GM12878 (cell line): ENCODE data around the gene PLEK2. TPM values are rescaled to one million over a fixed set of nuclear protein-coding genes. Genes with fewer than 3 reads are reported as not detected.

Source experiments
- ATAC-seq: fragments of 200-7000 bp; cut with Tn5 transposase; 3 replicates; pipeline ENCODE4 v1.9.1; 2020; ENCODE audit warnings: mild to moderate bottlenecking, moderate library complexity
- BruUV-seq: library from RNA; stranded (reverse); fragments of 400-500 nt; replicated peaks from 2 replicates; lab custom pipeline; 2021; lab: Mats Ljungman, UMichigan
- CTCF ChIA-PET: fragments of 300-600 bp; sonication (Branson Sonifier 250); formaldehyde crosslinking; extraction: SDS; loops from one replicate; lab custom pipeline; 2021; ENCODE audit warnings: inconsistent platforms; lab: Yijun Ruan, JAX
- POLR2A ChIA-PET: fragments of 350-600 bp; formaldehyde crosslinking; extraction: SDS; loops from one replicate; lab custom pipeline; 2021; ENCODE audit warnings: inconsistent platforms; lab: Charles Lee
- RAD21 ChIA-PET: fragments of 300-600 bp; sonication (Branson Sonifier 250); formaldehyde crosslinking; loops from one replicate; lab custom pipeline; 2023; ENCODE audit warnings: antibody characterized with exemption; ENCODE audit not compliant: unreplicated experiment; lab: Charles Lee
- SMC1A ChIA-PET: fragments of 300-600 bp; sonication (Branson Sonifier 250); formaldehyde crosslinking; loops from one replicate; lab custom pipeline; 2023; ENCODE audit not compliant: unreplicated experiment, uncharacterized antibody; lab: Charles Lee
- DNase-seq: peaks from one replicate; pipeline ENCODE4 v3.0.0-alpha.2; 2011; ENCODE audit warnings: low read depth, low spot score
- FAIRE-seq: peaks from 3 replicates; lab custom pipeline; 2011; peaks lifted over from hg19 to GRCh38; lab: Jason Lieb, UNC
- H2AFZ ChIP-seq: 2 replicates; pipeline ENCODE4 v1.6.0; 2011; ENCODE audit warnings: low read depth, low read length, control low read depth; ENCODE audit not compliant: control insufficient read depth
- H3K27ac ChIP-seq: 2 replicates; pipeline ENCODE4 v1.5.1; 2011; ENCODE audit warnings: control low read depth; ENCODE audit not compliant: control insufficient read depth, insufficient read depth
- H3K27me3 ChIP-seq, 2 experiments: replicated peaks in 1 of 2; 2 replicates each; pipeline versions ENCODE4 v1.6.0 to v1.6.1; 2011; ENCODE audit warnings: low read length in 1 of 2; ENCODE audit not compliant: control insufficient read depth in 2 of 2, insufficient read depth in 2 of 2
- H3K36me3 ChIP-seq, 2 experiments: 2 replicates each; pipeline ENCODE4 v1.5.1; 2011; ENCODE audit warnings: low read length in 1 of 2; ENCODE audit not compliant: control insufficient read depth in 2 of 2, insufficient read depth in 2 of 2
- H3K4me1 ChIP-seq: 2 replicates; pipeline ENCODE4 v1.6.1; 2011; ENCODE audit warnings: mild to moderate bottlenecking, low read length, moderate library complexity, mixed read lengths; ENCODE audit not compliant: control insufficient read depth, insufficient read depth
- H3K4me2 ChIP-seq: 2 replicates; pipeline ENCODE4 v1.6.0; 2011; ENCODE audit warnings: control low read depth; ENCODE audit not compliant: control insufficient read depth, insufficient read depth
- H3K4me3 ChIP-seq: fragments of 200-600 bp; sonication (generic); 2 replicates; pipeline ENCODE4 v1.5.1; 2016
- H3K79me2 ChIP-seq: 2 replicates; pipeline ENCODE4 v1.6.0; 2011; ENCODE audit warnings: low read length; ENCODE audit not compliant: control insufficient read depth, insufficient read depth
- H3K9ac ChIP-seq: 2 replicates; pipeline ENCODE4 v1.8.0; 2011; ENCODE audit warnings: low read length, control low read depth, mixed read lengths; ENCODE audit not compliant: control insufficient read depth, insufficient read depth
- H3K9me3 ChIP-seq: replicated peaks from 3 replicates; pipeline ENCODE4 v1.5.1; 2011; ENCODE audit warnings: mild to moderate bottlenecking, low read length; ENCODE audit not compliant: control insufficient read depth, insufficient read depth
- H4K20me1 ChIP-seq: 2 replicates; pipeline ENCODE4 v1.6.0; 2011; ENCODE audit not compliant: control insufficient read depth, insufficient read depth
- BMI1 ChIP-seq: fragments of 450-650 bp; IDR thresholded peaks from 2 replicates; pipeline ENCODE4 v1.6.1; 2016; ENCODE audit warnings: mild to moderate bottlenecking, moderate library complexity, borderline replicate concordance
- E2F4 ChIP-seq: IDR thresholded peaks from 2 replicates; pipeline ENCODE4 v1.6.1; 2012; ENCODE audit warnings: low read depth, low read length, improper control_type of control experiment
- HDAC6 ChIP-seq: fragments of 200-600 bp; sonication (generic); IDR thresholded peaks from one replicate; pipeline ENCODE4 v1.8.0; 2017; ENCODE audit warnings: antibody characterized with exemption; ENCODE audit not compliant: unreplicated experiment
- HSF1 ChIP-seq: fragments of 150-350 bp; IDR thresholded peaks from 2 replicates; pipeline ENCODE4 v1.6.1; 2014; ENCODE audit warnings: mild to moderate bottlenecking, low read depth, low read length
- KDM1A ChIP-seq: fragments of 200-600 bp; sonication (generic); IDR thresholded peaks from 2 replicates; pipeline ENCODE4 v1.6.1; 2016; ENCODE audit warnings: borderline replicate concordance
- KLF5 ChIP-seq: fragments of 450-650 bp; IDR thresholded peaks from 2 replicates; pipeline ENCODE4 v1.6.1; 2014; ENCODE audit warnings: mild to moderate bottlenecking; ENCODE audit not compliant: partially characterized antibody
- SIN3A ChIP-seq: IDR thresholded peaks from 2 replicates; pipeline ENCODE4 v1.6.1; 2012; ENCODE audit warnings: low read depth, low read length, improper control_type of control experiment
- SRF ChIP-seq, 2 experiments: IDR thresholded peaks; 2 replicates each; pipeline ENCODE4 v1.6.1; 2011; ENCODE audit warnings: low read depth in 2 of 2, low read length in 2 of 2, mild to moderate bottlenecking in 1 of 2, moderate library complexity in 1 of 2
- ZNF207 ChIP-seq: fragments of 450-650 bp; IDR thresholded peaks from 2 replicates; pipeline ENCODE4 v1.6.1; 2014; ENCODE audit warnings: antibody characterized with exemption, mild to moderate bottlenecking, borderline replicate concordance
- ZNF24 ChIP-seq: fragments of 450-650 bp; IDR thresholded peaks from 2 replicates; pipeline ENCODE4 v1.6.1; 2017; ENCODE audit warnings: antibody characterized with exemption, mild to moderate bottlenecking
- ZNF274 ChIP-seq: IDR thresholded peaks from one replicate; pipeline ENCODE4 v1.8.0; 2011; ENCODE audit not compliant: insufficient read length, insufficient read depth
- ZNF687 ChIP-seq: fragments of 450-650 bp; IDR thresholded peaks from 2 replicates; pipeline ENCODE4 v1.6.1; 2017; ENCODE audit warnings: mild to moderate bottlenecking, moderate library complexity
- WGBS: methylation state at CpG from one replicate; pipeline ENCODE4 v1.1.6; 2016; ENCODE audit warnings: low lambda C conversion rate; ENCODE audit not compliant: insufficient replicate concordance, insufficient coverage; ENCODE audit errors: missing lambda C conversion rate; 5-methylcytosine and 5-hydroxymethylcytosine counted together
- in situ Hi-C: fragments of 300-500 bp; cut with MboI; formaldehyde crosslinking; loops from 9 replicates; pipeline ENCODE4 v1.14.3; 2018; ENCODE audit warnings: mixed read lengths
- intact Hi-C: fragments of 100-400 bp; cut with micrococcal nuclease; formaldehyde crosslinking; loops from one replicate; pipeline ENCODE4 v1.14.2; 2022; ENCODE audit not compliant: unreplicated experiment
- polyA plus RNA-seq, 11 experiments: library from polyadenylated mRNA; depleted of rRNA in 4 of 11; unstranded in 6 of 11; stranded (reverse) in 5 of 11; fragments of >200 nt; fragmentation: Nextera tagmentation in 4 of 11; fragmentation: Illumina TruSeq in 1 of 11; extraction: Ambion mirVana in 4 of 11; extraction: Trizol in 1 of 11; gene quantifications; 1 replicate in 1 of 11; 2 replicates in 10 of 11; pipeline versions ENCODE4 v1.2.1 to v1.2.3, GENCODE V29; 2011 to 2016; ENCODE audit warnings: inconsistent platforms in 2 of 11, missing spikeins in 2 of 11, low read depth in 1 of 11
- total RNA-seq, 4 experiments: library from RNA; depleted of rRNA in 3 of 4; stranded (reverse); fragments of >200 nt in 3 of 4; fragmentation: Illumina TruSeq in 1 of 4; extraction: Trizol in 1 of 4; gene quantifications; 2 replicates each; pipeline versions ENCODE4 v1.2.1 to v1.2.3, GENCODE V29; 2013 to 2021

Gene PLEK2
- total and polyA plus RNA-seq, 10 of the 15 experiments (the other 5 are each of a cell fraction or from before 2014, with no cell fraction given): 0.08 to 0.20 TPM; not detected in 8

- ATAC-seq (no peak), FAIRE-seq (no peak), DNase-seq (no peak)
- H3K36me3 ChIP-seq: no peaks in the 10 kb centered on the region
- H3K79me2 ChIP-seq: no peaks in the 10 kb centered on the region
- no peak overlapping the region for H2AFZ ChIP-seq
- H3K27ac ChIP-seq: no peak overlapping the region
- intact Hi-C loops (no loop called here), in situ Hi-C loops (no loop called here)
- RAD21 ChIA-PET: no interaction called here
- WGBS: 64% methylated on average over 5 of the region's 5 CpGs
- no peak overlapping the region for H3K9ac ChIP-seq
- CTCF ChIA-PET: no interaction called here
- POLR2A ChIA-PET: no interaction called here
- no TSS peak for BruUV-seq
- SMC1A ChIA-PET: no interaction called here
- no peak overlapping the region for H3K4me3 ChIP-seq
- TF ChIP-seq E2F4: no peak
- TF ChIP-seq HSF1: no peak
- TF ChIP-seq ZNF687: no peak
- no peak for TF ChIP-seq HDAC6
- no peak for TF ChIP-seq SIN3A
- TF ChIP-seq KLF5: no peak
- no peak for TF ChIP-seq KDM1A
- no peak for TF ChIP-seq ZNF274
- no peak for TF ChIP-seq ZNF207
- no peak for TF ChIP-seq SRF (IDR thresholded peaks at IDR 0.05; ENCODE audit: low read depth in 2 of 2, low read length in 2 of 2)
- no peak for TF ChIP-seq ZNF24
- no peak for TF ChIP-seq BMI1
- no peaks in the 10 kb centered on the region for H4K20me1 ChIP-seq
- H3K4me2 ChIP-seq: no peak overlapping the region
- H3K4me1 ChIP-seq: no peaks in the 10 kb centered on the region
- H3K27me3 ChIP-seq: peaks cover 0 to 4% of the 10 kb centered on the region in 2 experiments; a peak in 1 of 4 replicates
- no peaks in the 10 kb centered on the region for H3K9me3 ChIP-seq
Measured at GRCh38 chr14:67395876-67396189, 16.1 kb downstream of the PLEK2 start.
